Tibial nerve (tissue), 4 donors: ENCODE data around the gene PRTFDC1. TPM values are rescaled to one million over a fixed set of nuclear protein-coding genes. Genes with fewer than 3 reads are reported as not detected.

Experiments
- DNase-seq, 2 donors: peaks; one replicate each; pipeline ENCODE4 v3.0.0-alpha.2; 2019; ENCODE audit warnings: low spot score in 2 of 2
- H3K27ac ChIP-seq, 4 donors: fragments of 200-600 bp; sonication (generic) in 3 of 4; one replicate each; pipeline ENCODE4 v1.5.1; 2017 to 2019; ENCODE audit warnings: mild to moderate bottlenecking in 1 of 4
- H3K27me3 ChIP-seq, 2 donors: fragments of 200-600 bp; sonication (generic) in 1 of 2; one replicate each; pipeline versions ENCODE4 v1.5.1 to v1.6.0; 2017 to 2019
- H3K36me3 ChIP-seq, 3 donors: fragments of 200-600 bp; sonication (generic); one replicate each; pipeline ENCODE4 v1.5.1; 2018 to 2019
- H3K4me1 ChIP-seq, 4 donors: fragments of 200-600 bp; sonication (generic) in 3 of 4; one replicate each; pipeline ENCODE4 v1.5.1; 2017 to 2019
- H3K4me3 ChIP-seq, 4 donors: fragments of 200-600 bp; sonication (generic) in 3 of 4; one replicate each; pipeline ENCODE4 v1.5.1; 2017 to 2019; ENCODE audit warnings: mild to moderate bottlenecking in 1 of 4, moderate library complexity in 1 of 4
- H3K9me3 ChIP-seq, 4 donors: fragments of 200-600 bp; sonication (generic) in 3 of 4; one replicate each; pipeline ENCODE4 v1.5.1; 2017 to 2019
- EP300 ChIP-seq, 2 donors: sonication (generic); formaldehyde crosslinking; IDR thresholded peaks; one replicate each; pipeline ENCODE4 v1.6.1; 2017; ENCODE audit warnings: antibody characterized with exemption in 2 of 2, mild to moderate bottlenecking in 1 of 2
- POLR2A ChIP-seq, 2 donors: fragments of 450-650 bp; IDR thresholded peaks; one replicate each; pipeline ENCODE4 v1.6.1; 2017; ENCODE audit warnings: antibody characterized with exemption in 2 of 2, mild to moderate bottlenecking in 2 of 2, moderate library complexity in 2 of 2
- WGBS, 2 donors: methylation state at CpG; one replicate each; pipeline ENCODE4 v1.1.5; 2018; 5-methylcytosine and 5-hydroxymethylcytosine counted together
- total RNA-seq, 4 donors: library from RNA; depleted of rRNA; stranded (reverse); fragments of >200 nt; gene quantifications; one replicate each; pipeline ENCODE4 v1.1.0, GENCODE V29; 2016
- TF ChIP-seq, protein P1 (sequence below), 5 experiments: fragments of 200-600 bp in 3 of 5; fragments of 450-650 bp in 2 of 5; sonication (generic) in 3 of 5; IDR thresholded peaks; one replicate each; pipeline ENCODE4 v1.5.1; 2016 to 2019; ENCODE audit warnings: antibody characterized with exemption in 5 of 5, mild to moderate bottlenecking in 3 of 5, moderate library complexity in 2 of 5

Gene PRTFDC1
- total RNA-seq, 4 donors from 2014 or later, result 0.78 to 5.7 (median 1.3) TPM

DNA sequence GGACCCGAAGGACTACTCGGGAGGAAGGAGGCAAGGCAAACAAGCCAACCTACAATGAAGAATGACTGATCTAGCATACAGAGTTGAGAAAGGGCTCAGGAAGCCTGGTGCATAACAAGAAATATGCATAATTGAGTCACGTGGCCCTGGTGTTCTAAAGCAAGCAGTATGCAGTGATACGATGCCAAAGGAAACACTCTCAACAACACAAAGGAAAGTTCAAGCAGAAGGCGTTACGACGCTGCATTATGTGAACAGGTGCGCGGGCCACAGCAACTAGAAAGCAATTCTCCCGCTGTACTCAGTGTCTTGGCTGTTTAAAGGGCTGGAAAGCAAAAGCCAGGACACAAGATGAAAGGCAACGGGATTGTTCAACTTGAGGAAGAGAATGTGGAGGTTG is 100.8 kb downstream of the PRTFDC1 start:
- DNase-seq, result no peak
- Histone ChIP-seq H3K27me3 (peaks cover 0 to 10% of the 10 kb centered on the region in 2 donors), H3K27ac (no peak overlapping the region), H3K9me3 (no peaks in the 10 kb centered on the region), H3K4me1 (peaks cover 0 to 16% (median 0%) of the 10 kb centered on the region in 4 donors), H3K36me3 (no peaks in the 10 kb centered on the region), H3K4me3 (no peak overlapping the region)
- 46 to 47% methylated on average over 11 of the region's 11 CpGs for WGBS, 2 donors
- TF ChIP-seq, protein P1, sequence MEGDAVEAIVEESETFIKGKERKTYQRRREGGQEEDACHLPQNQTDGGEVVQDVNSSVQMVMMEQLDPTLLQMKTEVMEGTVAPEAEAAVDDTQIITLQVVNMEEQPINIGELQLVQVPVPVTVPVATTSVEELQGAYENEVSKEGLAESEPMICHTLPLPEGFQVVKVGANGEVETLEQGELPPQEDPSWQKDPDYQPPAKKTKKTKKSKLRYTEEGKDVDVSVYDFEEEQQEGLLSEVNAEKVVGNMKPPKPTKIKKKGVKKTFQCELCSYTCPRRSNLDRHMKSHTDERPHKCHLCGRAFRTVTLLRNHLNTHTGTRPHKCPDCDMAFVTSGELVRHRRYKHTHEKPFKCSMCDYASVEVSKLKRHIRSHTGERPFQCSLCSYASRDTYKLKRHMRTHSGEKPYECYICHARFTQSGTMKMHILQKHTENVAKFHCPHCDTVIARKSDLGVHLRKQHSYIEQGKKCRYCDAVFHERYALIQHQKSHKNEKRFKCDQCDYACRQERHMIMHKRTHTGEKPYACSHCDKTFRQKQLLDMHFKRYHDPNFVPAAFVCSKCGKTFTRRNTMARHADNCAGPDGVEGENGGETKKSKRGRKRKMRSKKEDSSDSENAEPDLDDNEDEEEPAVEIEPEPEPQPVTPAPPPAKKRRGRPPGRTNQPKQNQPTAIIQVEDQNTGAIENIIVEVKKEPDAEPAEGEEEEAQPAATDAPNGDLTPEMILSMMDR (IDR thresholded peaks at IDR 0.05), result no peak
- no peak for TF ChIP-seq EP300 (IDR thresholded peaks at IDR 0.05)
- TF ChIP-seq POLR2A (IDR thresholded peaks at IDR 0.05), result no peak

DNA sequence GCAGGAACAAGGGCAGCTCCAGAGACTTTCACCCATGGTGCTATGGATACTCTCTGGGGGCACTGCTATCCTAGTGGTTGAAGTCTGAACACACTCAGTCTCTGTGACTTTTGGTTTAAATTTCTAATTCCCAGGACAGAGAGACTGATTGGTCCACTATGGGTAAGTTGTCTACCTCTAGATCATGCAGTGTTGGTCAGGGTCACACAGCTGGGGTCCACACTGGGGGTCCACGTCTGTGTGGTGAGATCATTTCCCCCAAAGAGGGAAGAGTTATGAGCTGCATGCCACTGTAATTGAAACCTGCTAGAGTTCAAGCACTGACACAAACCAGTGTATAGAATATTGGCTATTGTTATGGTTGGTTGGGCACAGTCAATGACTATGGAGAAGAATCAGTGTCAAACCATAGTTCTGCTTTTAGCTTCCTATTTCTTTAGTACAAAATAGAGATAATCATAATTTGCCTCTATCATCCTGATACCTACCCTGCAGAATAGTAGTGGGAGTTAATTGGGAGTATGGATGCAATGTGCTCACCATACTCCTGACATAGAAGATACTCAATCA is 101.6 kb downstream of the PRTFDC1 start:
- TF ChIP-seq, protein P1 (IDR thresholded peaks at IDR 0.05), result no peak
- TF ChIP-seq POLR2A (IDR thresholded peaks at IDR 0.05) (no peak), EP300 (IDR thresholded peaks at IDR 0.05) (no peak)
- no peak overlapping the region for H3K27ac ChIP-seq
- 44 to 53% methylated on average over 1 of the region's 1 CpG for WGBS, 2 donors
- DNase-seq, result no peak
- peaks cover 0 to 10% of the 10 kb centered on the region in 2 donors for H3K27me3 ChIP-seq
- no peaks in the 10 kb centered on the region for H3K9me3 ChIP-seq
- peaks cover 0 to 16% (median 0%) of the 10 kb centered on the region in 4 donors for H3K4me1 ChIP-seq
- H3K36me3 ChIP-seq, result no peaks in the 10 kb centered on the region
- no peak overlapping the region for H3K4me3 ChIP-seq

DNA sequence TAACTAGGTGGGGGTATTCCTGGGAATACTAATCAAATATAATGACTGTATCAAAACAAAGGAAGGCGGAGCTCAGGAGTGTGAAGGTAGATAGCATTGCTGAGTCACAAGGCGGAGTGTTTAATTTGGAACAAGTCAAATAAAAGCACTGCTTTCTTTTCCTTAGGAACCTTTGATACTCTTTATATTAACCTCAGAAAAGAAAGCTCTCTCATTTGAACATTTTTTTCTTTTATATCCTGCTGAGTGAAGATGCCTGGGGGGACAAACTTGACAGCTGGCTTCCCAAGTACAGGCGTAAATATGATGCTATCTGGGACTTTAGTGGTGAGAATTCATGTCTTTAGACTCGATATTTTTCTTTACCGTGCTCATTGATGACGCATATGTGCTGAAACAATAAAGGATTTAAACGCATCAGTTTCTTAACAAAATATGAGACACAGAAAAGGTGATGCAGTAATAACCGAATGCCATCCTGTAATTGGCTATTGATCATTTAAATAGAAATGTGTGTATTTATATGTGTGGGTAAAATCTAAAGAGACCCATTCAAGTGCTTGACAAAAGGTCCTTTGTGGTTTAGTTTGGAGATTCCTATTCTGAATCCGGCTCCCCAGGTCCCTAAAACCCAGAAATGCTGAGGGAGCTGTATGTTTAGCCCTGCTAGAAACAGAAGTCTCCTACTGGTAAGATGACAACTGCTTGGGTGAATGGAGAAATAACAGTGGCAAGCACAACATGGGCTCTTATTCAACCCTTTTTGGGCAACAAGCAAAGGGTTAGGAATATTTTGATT is 102.7 kb downstream of the PRTFDC1 start:
- Histone ChIP-seq H3K36me3 (no peaks in the 10 kb centered on the region), H3K27me3 (peaks cover 0 to 5% of the 10 kb centered on the region in 2 donors), H3K9me3 (no peaks in the 10 kb centered on the region), H3K4me3 (no peak overlapping the region), H3K4me1 (peaks cover 0 to 16% (median 0%) of the 10 kb centered on the region in 4 donors), H3K27ac (no peak overlapping the region)
- TF ChIP-seq POLR2A (IDR thresholded peaks at IDR 0.05) (no peak), EP300 (IDR thresholded peaks at IDR 0.05) (no peak)
- TF ChIP-seq, protein P1 (IDR thresholded peaks at IDR 0.05), result no peak
- 58 to 60% methylated on average over 9 of the region's 9 CpGs for WGBS, 2 donors
- DNase-seq, result no peak

DNA sequence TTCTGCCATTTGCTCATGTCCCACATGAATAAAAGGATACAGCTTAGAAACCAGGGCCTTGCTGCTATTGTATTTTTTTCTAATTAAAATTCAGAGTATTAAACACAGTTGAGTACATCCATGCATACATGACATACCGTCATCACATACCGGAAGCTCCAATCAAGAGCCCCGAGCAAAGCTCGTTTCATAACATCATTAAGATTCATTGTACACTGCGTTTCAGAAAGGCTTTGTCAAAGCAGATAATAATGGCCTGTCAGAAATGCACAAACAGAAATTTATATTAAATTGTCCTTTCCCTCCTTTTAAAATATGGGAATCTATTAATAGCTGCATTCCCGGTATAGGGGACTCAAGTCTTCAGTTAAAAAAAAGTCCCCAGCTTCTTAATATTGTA is 103.4 kb downstream of the PRTFDC1 start:
- TF ChIP-seq POLR2A (IDR thresholded peaks at IDR 0.05), result no peak
- TF ChIP-seq EP300 (IDR thresholded peaks at IDR 0.05), result no peak
- TF ChIP-seq, protein P1 (IDR thresholded peaks at IDR 0.05), result no peak
- Histone ChIP-seq H3K4me3 (no peak overlapping the region), H3K27ac (no peak overlapping the region), H3K9me3 (no peaks in the 10 kb centered on the region), H3K4me1 (peaks cover 0 to 16% (median 0%) of the 10 kb centered on the region in 4 donors), H3K27me3 (peaks cover 0 to 5% of the 10 kb centered on the region in 2 donors), H3K36me3 (no peaks in the 10 kb centered on the region)
- 31 to 53% methylated on average over 6 of the region's 6 CpGs for WGBS, 2 donors
- DNase-seq, result no peak

DNA sequence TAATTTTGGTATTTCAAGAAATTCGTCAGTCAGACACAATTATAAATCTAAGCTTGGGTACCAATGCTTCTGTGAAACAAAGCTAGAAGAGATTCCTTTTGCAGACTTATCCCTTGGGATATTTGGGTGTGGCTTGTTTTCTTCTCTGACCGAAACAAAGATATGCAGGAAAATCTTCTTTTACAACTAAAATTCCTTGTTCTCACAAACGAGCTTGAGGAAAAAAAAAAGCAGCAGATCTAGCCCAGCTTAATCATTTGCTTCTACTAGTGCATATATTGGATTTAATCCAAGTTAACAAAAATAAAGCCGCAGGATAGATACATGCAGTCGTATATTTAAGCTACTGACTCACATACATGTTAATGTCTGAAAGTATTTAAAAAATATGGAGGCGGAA is 104.2 kb downstream of the PRTFDC1 start:
- WGBS, 2 donors, result 25 to 30% methylated on average over 6 of the region's 6 CpGs
- H3K27ac ChIP-seq, result no peak overlapping the region
- H3K4me3 ChIP-seq, result no peak overlapping the region
- H3K36me3 ChIP-seq, result no peaks in the 10 kb centered on the region
- H3K27me3 ChIP-seq, result peaks cover 0 to 5% of the 10 kb centered on the region in 2 donors
- peaks cover 0 to 16% (median 0%) of the 10 kb centered on the region in 4 donors for H3K4me1 ChIP-seq
- DNase-seq, result no peak
- TF ChIP-seq POLR2A (IDR thresholded peaks at IDR 0.05) (no peak), EP300 (IDR thresholded peaks at IDR 0.05) (no peak)
- TF ChIP-seq, protein P1 (IDR thresholded peaks at IDR 0.05), result no peak
- H3K9me3 ChIP-seq, result no peaks in the 10 kb centered on the region
